ENCODE data around the gene OPCML.

The OPCML gene

GRCh38 chr11:133479209-133479608 lies 53.1 kb downstream of the OPCML start:
- Histone ChIP-seq H3K9ac (ENCODE audit: low read length in 2 of 2) (no peak overlapping the region), H3K4me1 (ENCODE audit: control insufficient read depth, insufficient read depth, low read length) (no peaks in the 10 kb centered on the region), H3K4me3 (ENCODE audit: low read length in 2 of 2) (no peak overlapping the region), H3K36me3 (ENCODE audit: control insufficient read depth in 2 of 2, insufficient read depth in 2 of 2, low read length in 2 of 2) (no peaks in the 10 kb centered on the region), H3K27me3 (ENCODE audit: control insufficient read depth in 1 of 2, insufficient read depth in 2 of 2, low read length in 2 of 2) (peaks cover 0 to 2% of the 10 kb centered on the region in 2 donors), H3K9me3 (ENCODE audit: control insufficient read depth in 2 of 2, low read length in 2 of 2) (peaks cover 0 to 2% of the 10 kb centered on the region in 2 donors), H3K27ac (ENCODE audit: low read length) (no peak overlapping the region)

DNA sequence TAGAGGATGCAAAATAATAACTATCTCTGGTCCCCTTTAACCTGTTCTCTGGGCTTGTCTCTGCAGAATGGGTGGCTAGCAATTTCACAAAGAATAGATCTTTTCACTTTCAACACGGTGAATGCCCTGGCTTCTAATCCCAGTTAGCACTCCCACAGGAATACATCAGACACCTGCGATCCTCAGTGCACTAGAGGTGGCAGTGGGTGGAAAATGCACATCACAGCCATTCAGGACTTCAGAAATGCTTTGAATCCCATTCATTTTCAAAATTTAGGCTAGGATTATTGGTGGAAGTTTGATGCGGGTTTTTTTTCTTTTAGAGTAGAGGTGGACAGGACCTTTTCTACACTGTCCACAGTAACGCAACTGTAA lies 55.1 kb downstream of the OPCML start:
- Histone ChIP-seq H3K36me3 (ENCODE audit: control insufficient read depth in 2 of 2, insufficient read depth in 2 of 2, low read length in 2 of 2) (no peaks in the 10 kb centered on the region), H3K4me1 (ENCODE audit: control insufficient read depth, insufficient read depth, low read length) (no peaks in the 10 kb centered on the region), H3K27ac (ENCODE audit: low read length) (no peak overlapping the region), H3K9ac (ENCODE audit: low read length in 2 of 2) (no peak overlapping the region), H3K9me3 (ENCODE audit: control insufficient read depth in 2 of 2, low read length in 2 of 2) (peaks cover 0 to 2% of the 10 kb centered on the region in 2 donors), H3K4me3 (ENCODE audit: low read length in 2 of 2) (no peak overlapping the region), H3K27me3 (ENCODE audit: control insufficient read depth in 1 of 2, insufficient read depth in 2 of 2, low read length in 2 of 2) (peaks cover 0 to 2% of the 10 kb centered on the region in 2 donors)

- H3K27ac ChIP-seq (ENCODE audit: low read length), result no peak overlapping the region
- peaks cover 0 to under 1% of the 10 kb centered on the region in 2 donors for H3K9me3 ChIP-seq (ENCODE audit: control insufficient read depth in 2 of 2, low read length in 2 of 2)
- no peak overlapping the region for H3K9ac ChIP-seq (ENCODE audit: low read length in 2 of 2)
- H3K4me3 ChIP-seq (ENCODE audit: low read length in 2 of 2), result no peak overlapping the region
- no peaks in the 10 kb centered on the region for H3K4me1 ChIP-seq (ENCODE audit: control insufficient read depth, insufficient read depth, low read length)
- no peaks in the 10 kb centered on the region for H3K36me3 ChIP-seq (ENCODE audit: control insufficient read depth in 2 of 2, insufficient read depth in 2 of 2, low read length in 2 of 2)
- H3K27me3 ChIP-seq (ENCODE audit: control insufficient read depth in 1 of 2, insufficient read depth in 2 of 2, low read length in 2 of 2), result peaks cover 0 to 2% of the 10 kb centered on the region in 2 donors
Observed at GRCh38 chr11:133476570-133477250, 55.6 kb downstream of the OPCML start.

GRCh38 chr11:133474461-133474860 lies 57.8 kb downstream of the OPCML start:
- no peaks in the 10 kb centered on the region for H3K4me1 ChIP-seq (ENCODE audit: control insufficient read depth, insufficient read depth, low read length)
- H3K4me3 ChIP-seq (ENCODE audit: low read length in 2 of 2), result no peak overlapping the region
- no peaks in the 10 kb centered on the region for H3K9me3 ChIP-seq (ENCODE audit: control insufficient read depth in 2 of 2, low read length in 2 of 2)
- H3K9ac ChIP-seq (ENCODE audit: low read length in 2 of 2), result no peak overlapping the region
- H3K27me3 ChIP-seq (ENCODE audit: control insufficient read depth in 1 of 2, insufficient read depth in 2 of 2, low read length in 2 of 2), result peaks cover 0 to 2% of the 10 kb centered on the region in 2 donors
- H3K36me3 ChIP-seq (ENCODE audit: control insufficient read depth in 2 of 2, insufficient read depth in 2 of 2, low read length in 2 of 2), result no peaks in the 10 kb centered on the region
- H3K27ac ChIP-seq (ENCODE audit: low read length), result no peak overlapping the region

DNA sequence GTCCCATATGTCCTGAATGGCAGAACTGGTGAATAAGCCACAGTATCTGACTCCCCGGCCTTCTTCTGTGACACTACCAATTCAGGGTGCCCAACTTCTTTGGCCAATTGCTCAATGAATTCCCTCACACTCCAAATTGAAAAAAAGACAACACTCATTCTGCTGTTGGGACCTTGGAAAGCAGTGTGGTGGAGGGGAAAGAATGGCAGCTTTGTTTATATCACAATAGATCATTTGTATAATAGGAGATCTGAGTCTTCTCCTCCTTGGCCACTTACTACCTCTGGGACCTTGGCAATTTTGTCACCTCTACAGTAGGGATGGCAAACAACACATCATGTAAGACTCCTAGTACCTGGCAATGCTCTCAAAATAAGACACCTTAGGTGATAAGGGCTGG lies 64.6 kb downstream of the OPCML start:
- H3K4me1 ChIP-seq (ENCODE audit: control insufficient read depth, insufficient read depth, low read length), result no peaks in the 10 kb centered on the region
- H3K9ac ChIP-seq (ENCODE audit: low read length in 2 of 2), result no peak overlapping the region
- no peaks in the 10 kb centered on the region for H3K9me3 ChIP-seq (ENCODE audit: control insufficient read depth in 2 of 2, low read length in 2 of 2)
- no peaks in the 10 kb centered on the region for H3K27me3 ChIP-seq (ENCODE audit: control insufficient read depth in 1 of 2, insufficient read depth in 2 of 2, low read length in 2 of 2)
- no peak overlapping the region for H3K27ac ChIP-seq (ENCODE audit: low read length)
- no peaks in the 10 kb centered on the region for H3K36me3 ChIP-seq (ENCODE audit: control insufficient read depth in 2 of 2, insufficient read depth in 2 of 2, low read length in 2 of 2)
- H3K4me3 ChIP-seq (ENCODE audit: low read length in 2 of 2), result no peak overlapping the region

- H3K27me3 ChIP-seq (ENCODE audit: control insufficient read depth in 1 of 2, insufficient read depth in 2 of 2, low read length in 2 of 2), result no peaks in the 10 kb centered on the region
- H3K9me3 ChIP-seq (ENCODE audit: control insufficient read depth in 2 of 2, low read length in 2 of 2), result no peaks in the 10 kb centered on the region
- no peaks in the 10 kb centered on the region for H3K4me1 ChIP-seq (ENCODE audit: control insufficient read depth, insufficient read depth, low read length)
- no peaks in the 10 kb centered on the region for H3K36me3 ChIP-seq (ENCODE audit: control insufficient read depth in 2 of 2, insufficient read depth in 2 of 2, low read length in 2 of 2)
- H3K9ac ChIP-seq (ENCODE audit: low read length in 2 of 2), result no peak overlapping the region
- no peak overlapping the region for H3K4me3 ChIP-seq (ENCODE audit: low read length in 2 of 2)
- no peak overlapping the region for H3K27ac ChIP-seq (ENCODE audit: low read length)
Observed at GRCh38 chr11:133443206-133443747, 89.0 kb downstream of the OPCML start.

DNA sequence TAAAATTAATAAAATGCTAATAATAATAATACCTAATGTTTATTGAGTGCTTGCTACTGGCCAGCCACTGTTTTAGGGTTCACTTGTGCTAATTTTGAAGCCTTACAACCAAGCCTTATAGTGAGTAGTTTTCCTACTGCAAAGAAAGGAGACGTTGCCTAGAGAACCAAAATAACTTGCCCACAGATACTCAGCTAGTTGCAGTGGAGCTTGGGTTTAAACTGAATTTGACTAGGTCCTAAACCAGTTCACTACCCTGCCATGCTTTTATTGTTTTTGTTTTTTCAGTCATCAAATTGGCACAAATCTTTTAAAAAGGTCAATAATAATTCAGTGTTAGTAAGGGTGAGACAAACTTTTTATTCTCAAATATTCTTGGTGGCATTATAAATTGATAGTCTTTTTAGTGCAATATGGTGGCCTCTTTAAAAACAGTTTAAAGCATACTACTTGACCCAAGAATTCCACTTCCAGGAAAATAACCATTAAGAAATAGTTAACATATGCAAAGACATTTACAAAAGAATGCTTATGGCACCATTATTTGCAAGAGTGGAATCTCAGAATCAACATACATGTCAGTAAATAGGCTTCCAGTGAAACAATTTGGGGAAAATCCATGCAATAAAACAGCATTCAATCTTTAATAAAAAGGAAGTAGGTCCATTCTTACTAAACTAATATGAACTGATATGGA lies 90.2 kb downstream of the OPCML start:
- Histone ChIP-seq H3K9ac (ENCODE audit: low read length in 2 of 2) (no peak overlapping the region), H3K36me3 (ENCODE audit: control insufficient read depth in 2 of 2, insufficient read depth in 2 of 2, low read length in 2 of 2) (no peaks in the 10 kb centered on the region), H3K4me3 (ENCODE audit: low read length in 2 of 2) (no peak overlapping the region), H3K27ac (ENCODE audit: low read length) (no peak overlapping the region), H3K4me1 (ENCODE audit: control insufficient read depth, insufficient read depth, low read length) (no peaks in the 10 kb centered on the region), H3K9me3 (ENCODE audit: control insufficient read depth in 2 of 2, low read length in 2 of 2) (no peaks in the 10 kb centered on the region), H3K27me3 (ENCODE audit: control insufficient read depth in 1 of 2, insufficient read depth in 2 of 2, low read length in 2 of 2) (no peaks in the 10 kb centered on the region)

DNA sequence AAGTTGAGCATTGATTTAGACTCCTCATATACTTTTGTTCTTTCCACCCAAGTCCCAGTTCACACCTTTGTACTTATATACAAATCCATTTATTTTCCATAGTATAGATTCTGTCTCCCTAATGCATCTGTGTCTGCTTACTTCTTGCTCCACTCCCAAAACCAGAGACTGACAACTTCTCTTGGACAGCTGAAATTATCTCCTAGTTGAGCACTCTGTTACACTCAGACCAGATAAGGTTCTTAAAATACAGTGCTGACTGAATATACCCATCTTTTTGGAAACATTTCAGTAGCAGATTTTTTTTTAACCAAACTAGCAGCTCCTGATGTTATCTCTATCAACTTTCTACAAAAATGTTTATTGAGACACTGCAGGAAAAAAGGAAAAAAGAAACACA lies 106.3 kb downstream of the OPCML start:
- Histone ChIP-seq H3K4me3 (ENCODE audit: low read length in 2 of 2) (no peak overlapping the region), H3K4me1 (ENCODE audit: control insufficient read depth, insufficient read depth, low read length) (no peaks in the 10 kb centered on the region), H3K9ac (ENCODE audit: low read length in 2 of 2) (no peak overlapping the region), H3K36me3 (ENCODE audit: control insufficient read depth in 2 of 2, insufficient read depth in 2 of 2, low read length in 2 of 2) (no peaks in the 10 kb centered on the region), H3K9me3 (ENCODE audit: control insufficient read depth in 2 of 2, low read length in 2 of 2) (no peaks in the 10 kb centered on the region), H3K27ac (ENCODE audit: low read length) (no peak overlapping the region), H3K27me3 (ENCODE audit: control insufficient read depth in 1 of 2, insufficient read depth in 2 of 2, low read length in 2 of 2) (no peaks in the 10 kb centered on the region)

DNA sequence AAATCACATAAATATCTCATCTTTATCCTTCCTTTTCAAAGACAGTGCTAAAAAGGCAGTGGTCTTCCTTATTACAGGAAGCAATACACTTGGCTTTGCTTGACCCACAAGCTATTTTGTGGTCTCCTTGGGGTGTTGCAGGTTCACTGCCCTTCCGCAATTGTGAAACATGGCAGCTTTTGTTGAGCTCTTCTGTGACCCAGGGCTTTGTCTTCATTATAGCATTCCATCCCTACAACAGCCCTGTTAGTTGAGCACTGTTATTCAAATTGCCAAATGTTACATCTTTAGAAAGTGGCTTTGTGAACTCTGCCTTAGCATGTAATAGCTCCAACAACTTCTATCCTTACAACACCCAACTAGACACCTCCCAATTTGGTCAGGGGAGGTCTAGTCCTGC lies 107.1 kb downstream of the OPCML start:
- H3K36me3 ChIP-seq (ENCODE audit: control insufficient read depth in 2 of 2, insufficient read depth in 2 of 2, low read length in 2 of 2), result no peaks in the 10 kb centered on the region
- no peak overlapping the region for H3K27ac ChIP-seq (ENCODE audit: low read length)

GRCh38 chr11:133418218-133418617 lies 114.1 kb downstream of the OPCML start:
- H3K9me3 ChIP-seq (ENCODE audit: control insufficient read depth in 2 of 2, low read length in 2 of 2), result peaks cover 0 to 4% of the 10 kb centered on the region in 2 donors
- peaks cover 0 to 2% of the 10 kb centered on the region in 2 donors for H3K27me3 ChIP-seq (ENCODE audit: control insufficient read depth in 1 of 2, insufficient read depth in 2 of 2, low read length in 2 of 2)
- no peak overlapping the region for H3K4me3 ChIP-seq (ENCODE audit: low read length in 2 of 2)
- H3K36me3 ChIP-seq (ENCODE audit: control insufficient read depth in 2 of 2, insufficient read depth in 2 of 2, low read length in 2 of 2), result no peaks in the 10 kb centered on the region
- no peak overlapping the region for H3K9ac ChIP-seq (ENCODE audit: low read length in 2 of 2)
- H3K27ac ChIP-seq (ENCODE audit: low read length), result no peak overlapping the region
- H3K4me1 ChIP-seq (ENCODE audit: control insufficient read depth, insufficient read depth, low read length), result no peaks in the 10 kb centered on the region

More for the DNA sequence above, 107.1 kb downstream of the OPCML start:
- Histone ChIP-seq H3K4me3 (ENCODE audit: low read length in 2 of 2) (no peak overlapping the region), H3K4me1 (ENCODE audit: control insufficient read depth, insufficient read depth, low read length) (no peaks in the 10 kb centered on the region), H3K27me3 (ENCODE audit: control insufficient read depth in 1 of 2, insufficient read depth in 2 of 2, low read length in 2 of 2) (no peaks in the 10 kb centered on the region), H3K9me3 (ENCODE audit: control insufficient read depth in 2 of 2, low read length in 2 of 2) (no peaks in the 10 kb centered on the region), H3K9ac (ENCODE audit: low read length in 2 of 2) (no peak overlapping the region)

DNA sequence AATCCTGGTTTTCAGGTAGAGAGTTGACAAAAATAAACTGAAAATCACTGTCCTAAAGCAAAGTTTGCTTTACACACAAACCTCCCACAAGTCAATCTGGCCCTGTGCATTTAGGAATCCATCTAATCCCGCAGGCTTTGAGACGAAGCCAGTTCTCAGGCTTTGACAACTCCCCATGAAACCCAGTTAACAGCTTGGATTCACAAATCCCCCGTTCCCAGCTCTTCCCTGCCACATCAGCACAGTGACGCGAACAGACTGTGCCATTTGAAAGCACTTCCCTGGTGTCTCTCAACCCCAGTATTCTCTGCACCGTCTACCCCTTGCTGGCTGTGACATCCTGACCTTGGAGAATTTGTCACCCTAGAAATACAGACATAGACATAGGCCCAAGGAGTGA lies 117.8 kb downstream of the OPCML start:
- Histone ChIP-seq H3K9me3 (ENCODE audit: control insufficient read depth in 2 of 2, low read length in 2 of 2) (peaks cover 0 to 4% of the 10 kb centered on the region in 2 donors), H3K9ac (ENCODE audit: low read length in 2 of 2) (no peak overlapping the region), H3K36me3 (ENCODE audit: control insufficient read depth in 2 of 2, insufficient read depth in 2 of 2, low read length in 2 of 2) (no peaks in the 10 kb centered on the region), H3K27ac (ENCODE audit: low read length) (no peak overlapping the region), H3K4me3 (ENCODE audit: low read length in 2 of 2) (no peak overlapping the region), H3K27me3 (ENCODE audit: control insufficient read depth in 1 of 2, insufficient read depth in 2 of 2, low read length in 2 of 2) (peaks cover 0 to 2% of the 10 kb centered on the region in 2 donors), H3K4me1 (ENCODE audit: control insufficient read depth, insufficient read depth, low read length) (no peaks in the 10 kb centered on the region)

All from stomach smooth muscle (tissue), 2 donors.